ENCODE results near the gene SLC19A1. TPM values are rescaled to one million over a fixed set of nuclear protein-coding genes. Genes with fewer than 3 reads are reported as not detected.
"Not testable (repeated sequence)": the region's sequence is repeated elsewhere in the genome, so short reads cannot be mapped to it uniquely, and the experiment has no call there.

SLC19A1 gene
- total RNA-seq, 1 experiment from 2014 or later = 25.5 TPM

GRCh38 chr21:45528028-45528705 lies 14.1 kb downstream of the SLC19A1 start:
- no peak for DNase-seq (ENCODE audit: low read depth)
- in situ Hi-C loops (cut with HindIII; ENCODE audit: low pct_unique_long_range_greater_than_20kb, low sequenced_read_pairs) = no loop called here

GRCh38 chr21:45527151-45527999 lies 14.9 kb downstream of the SLC19A1 start:
- DNase-seq (ENCODE audit: low read depth) = peak; percentile 53
- in situ Hi-C loops (cut with HindIII; ENCODE audit: low pct_unique_long_range_greater_than_20kb, low sequenced_read_pairs) = not testable (repeated sequence)

DNA sequence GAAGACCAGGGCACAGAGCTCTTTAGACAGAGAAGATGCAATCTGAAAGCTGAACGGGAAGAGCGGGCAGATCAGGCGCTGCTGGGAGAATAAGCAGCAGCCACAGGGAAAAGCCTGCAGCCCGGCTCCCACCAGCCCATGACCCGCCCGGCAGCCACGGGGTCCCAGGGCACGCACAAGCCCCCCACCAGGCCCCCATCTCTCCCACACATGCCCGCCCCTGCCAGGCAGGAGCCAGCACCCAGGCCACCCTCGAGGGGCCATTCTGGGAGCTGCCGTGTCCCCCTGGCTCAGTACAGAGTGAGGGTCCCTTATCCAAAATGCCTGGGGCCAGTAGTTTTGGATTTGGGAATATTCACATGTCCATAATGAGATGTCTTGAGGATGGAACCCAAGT lies 16.3 kb downstream of the SLC19A1 start:
- DNase-seq (ENCODE audit: low read depth) = no peak
- in situ Hi-C loops (cut with HindIII; ENCODE audit: low pct_unique_long_range_greater_than_20kb, low sequenced_read_pairs) = no loop called here

DNA sequence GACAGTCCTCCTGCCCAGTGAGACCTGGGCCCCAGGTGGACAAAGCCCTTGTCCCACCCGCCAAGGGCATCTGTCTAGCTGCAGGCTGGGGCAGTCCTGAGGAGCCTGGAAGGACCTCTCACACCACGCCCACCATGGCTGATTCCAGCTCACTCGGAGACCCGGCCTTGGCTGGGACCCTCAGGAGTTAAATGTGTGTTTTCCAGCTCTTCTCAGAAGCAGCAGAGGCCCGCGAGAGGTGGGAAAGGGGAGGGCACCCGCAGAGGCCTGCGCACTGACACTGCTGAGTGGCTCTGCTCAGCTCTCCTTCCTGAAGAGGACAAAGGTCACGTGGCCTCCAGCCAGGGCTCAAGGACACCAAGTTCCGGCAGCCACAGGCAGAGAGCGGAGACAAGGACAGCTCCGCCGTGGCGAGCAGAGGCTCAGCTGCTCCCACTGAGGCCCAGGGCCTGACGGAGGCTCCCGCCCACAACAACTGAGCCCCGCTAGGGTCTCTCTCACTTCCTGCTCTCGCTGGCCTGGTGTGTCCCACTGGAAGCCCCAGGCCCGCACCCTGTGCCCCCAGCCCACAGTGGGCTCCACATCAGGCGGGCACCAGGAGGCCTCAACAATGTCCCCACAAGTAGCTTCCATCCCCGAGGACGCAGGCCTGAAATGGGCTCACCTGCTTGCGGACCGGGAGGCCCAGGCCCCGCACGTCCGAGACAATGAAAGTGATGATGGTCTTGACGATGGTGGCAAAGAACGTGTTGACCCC lies 16.9 kb downstream of the SLC19A1 start:
- in situ Hi-C loops (cut with HindIII; ENCODE audit: low pct_unique_long_range_greater_than_20kb, low sequenced_read_pairs) = no loop called here
- no peak for DNase-seq (ENCODE audit: low read depth)

GRCh38 chr21:45524756-45525152 lies 17.5 kb downstream of the SLC19A1 start:
- in situ Hi-C loops (cut with HindIII; ENCODE audit: low pct_unique_long_range_greater_than_20kb, low sequenced_read_pairs) = loop anchor here (25.0 kb wide), 1 partner anchor 187 kb away; no protein-coding TSS in a partner anchor
- no peak for DNase-seq (ENCODE audit: low read depth)

DNA sequence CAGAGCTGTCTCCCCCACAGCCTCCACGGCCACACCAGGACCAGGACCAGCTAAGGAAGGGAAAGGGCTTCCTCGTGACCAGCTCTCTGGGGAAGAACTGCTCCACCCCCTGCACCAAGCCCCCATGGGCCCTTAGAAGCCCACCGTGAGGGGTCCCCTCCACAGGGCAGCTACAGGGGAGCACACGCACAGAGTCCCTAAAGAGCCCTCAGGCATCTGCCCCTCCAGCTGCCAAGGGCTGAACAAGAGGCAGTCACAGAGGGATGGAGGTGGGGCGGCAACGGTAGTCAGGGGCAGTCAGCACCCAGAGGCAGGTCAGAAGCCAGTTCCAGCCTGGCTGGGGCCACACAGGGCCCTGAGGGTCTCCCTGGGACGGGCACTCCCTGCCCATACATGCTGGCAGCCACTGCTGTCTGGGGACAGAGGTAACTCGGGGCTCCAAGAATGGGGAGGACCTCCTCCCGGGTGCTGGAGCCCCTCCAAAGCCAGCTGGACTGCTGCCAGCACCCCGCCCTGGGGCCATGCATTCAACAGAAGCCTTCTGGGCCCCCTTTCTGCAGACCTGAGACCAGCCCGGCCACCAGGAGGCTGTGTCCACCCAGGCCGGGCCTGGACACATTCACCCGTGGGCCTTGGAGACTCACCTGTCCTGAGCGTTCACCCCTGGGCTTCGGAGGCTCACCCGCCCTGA lies 18.7 kb downstream of the SLC19A1 start:
- DNase-seq (ENCODE audit: low read depth) = no peak
- in situ Hi-C loops (cut with HindIII; ENCODE audit: low pct_unique_long_range_greater_than_20kb, low sequenced_read_pairs) = loop anchor here (25.0 kb wide), 1 partner anchor 186 kb away; no protein-coding TSS in a partner anchor

- in situ Hi-C loops (cut with HindIII; ENCODE audit: low pct_unique_long_range_greater_than_20kb, low sequenced_read_pairs) = loop anchor here (25.0 kb wide), 1 partner anchor 186 kb away; no protein-coding TSS in a partner anchor
Observed at GRCh38 chr21:45522986-45523385, 19.3 kb downstream of the SLC19A1 start.

DNA sequence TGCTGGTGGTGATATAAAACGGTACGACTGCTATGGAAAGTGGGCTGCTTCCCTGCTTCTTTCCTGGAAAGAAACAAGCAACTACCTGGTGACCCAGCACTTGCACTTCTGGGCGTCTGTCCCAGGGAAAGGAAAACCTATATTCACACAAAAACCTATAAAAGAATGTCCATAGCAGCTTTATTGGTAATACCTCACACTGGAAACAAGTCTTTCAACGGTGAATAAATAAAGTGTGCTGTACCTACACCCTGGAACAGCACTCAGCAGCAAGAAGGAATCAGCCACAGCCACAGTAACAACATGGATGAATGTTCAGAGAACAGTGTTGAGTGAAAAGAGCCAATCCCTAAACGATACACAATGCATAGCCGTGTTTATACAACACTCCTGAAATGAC lies 19.9 kb downstream of the SLC19A1 start:
- no peak for DNase-seq (ENCODE audit: low read depth)
- in situ Hi-C loops (cut with HindIII; ENCODE audit: low pct_unique_long_range_greater_than_20kb, low sequenced_read_pairs) = loop anchor here (25.0 kb wide), 1 partner anchor 185 kb away; no protein-coding TSS in a partner anchor

More at GRCh38 chr21:45522986-45523385, 19.3 kb downstream of the SLC19A1 start:
- no peak for DNase-seq (ENCODE audit: low read depth)

DNA sequence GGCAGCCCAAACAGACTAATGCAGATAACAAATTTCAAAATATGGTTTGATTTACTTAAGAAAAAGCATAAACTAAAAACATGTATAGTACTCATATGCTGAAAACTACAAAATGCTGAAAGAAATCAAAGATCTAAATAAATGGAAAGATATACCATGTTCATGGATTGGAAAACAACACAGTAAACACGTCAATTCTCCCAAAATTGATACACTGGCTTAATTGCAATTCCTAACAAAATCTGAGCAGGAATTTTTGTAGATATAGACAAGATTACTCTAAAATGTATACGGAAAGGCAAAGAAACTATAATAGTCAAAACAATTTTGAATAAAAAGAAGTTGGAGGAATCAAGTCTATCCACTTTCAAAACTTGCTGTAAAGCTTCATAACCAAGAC lies 21.0 kb downstream of the SLC19A1 start:
- in situ Hi-C loops (cut with HindIII; ENCODE audit: low pct_unique_long_range_greater_than_20kb, low sequenced_read_pairs) = loop anchor here (25.0 kb wide), 1 partner anchor 184 kb away; no protein-coding TSS in a partner anchor
- DNase-seq (ENCODE audit: low read depth) = no peak

GRCh38 chr21:45519182-45519581 lies 23.1 kb downstream of the SLC19A1 start:
- in situ Hi-C loops (cut with HindIII; ENCODE audit: low pct_unique_long_range_greater_than_20kb, low sequenced_read_pairs) = loop anchor here (25.0 kb wide), 1 partner anchor 182 kb away; no protein-coding TSS in a partner anchor
- no peak for DNase-seq (ENCODE audit: low read depth)

- DNase-seq (ENCODE audit: low read depth) = no peak
Observed at GRCh38 chr21:45518742-45519141, 23.5 kb downstream of the SLC19A1 start.

DNA sequence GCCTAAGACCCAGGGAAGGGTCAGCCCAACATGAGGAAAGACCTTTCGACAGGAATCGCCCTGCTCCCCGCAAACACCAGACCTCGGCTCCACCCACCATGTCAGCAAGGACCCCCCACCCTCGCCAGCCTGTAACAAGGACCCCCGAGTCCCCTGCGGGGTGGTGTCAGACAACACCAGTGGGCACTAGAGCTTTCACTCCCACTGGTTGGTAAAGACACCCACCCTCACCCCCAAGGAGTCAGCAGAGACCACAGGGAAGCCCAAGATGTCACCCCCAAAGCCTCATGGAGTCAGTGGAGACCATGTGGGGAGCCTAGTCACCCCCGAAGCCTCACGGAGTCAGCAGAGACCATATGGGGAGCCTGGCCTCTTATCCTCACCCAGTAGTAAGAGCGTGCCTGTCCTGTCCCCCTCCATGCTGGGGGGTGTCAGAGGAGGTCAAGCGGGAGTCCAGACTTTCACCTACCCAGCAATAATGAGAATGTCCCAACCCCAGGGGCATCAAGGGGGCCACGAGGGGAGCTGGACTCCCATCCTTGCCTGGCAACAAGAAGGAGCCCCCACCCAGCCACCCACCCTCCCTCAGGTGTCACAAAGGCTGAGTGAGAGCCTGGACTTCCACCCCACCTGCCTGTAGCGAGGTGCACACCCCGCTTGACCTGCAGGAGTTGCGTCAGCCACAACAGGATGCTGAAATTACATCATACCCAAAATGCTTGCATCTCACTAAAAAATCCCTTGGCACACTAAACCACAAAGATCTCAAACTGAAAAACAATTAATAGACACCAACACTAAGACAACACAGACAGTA lies 24.8 kb downstream of the SLC19A1 start:
- no peak for DNase-seq (ENCODE audit: low read depth)
- in situ Hi-C loops (cut with HindIII; ENCODE audit: low pct_unique_long_range_greater_than_20kb, low sequenced_read_pairs) = loop anchor here (25.0 kb wide), 1 partner anchor 180 kb away; no protein-coding TSS in a partner anchor

More at GRCh38 chr21:45518742-45519141, 23.5 kb downstream of the SLC19A1 start:
- in situ Hi-C loops (cut with HindIII; ENCODE audit: low pct_unique_long_range_greater_than_20kb, low sequenced_read_pairs) = loop anchor here (25.0 kb wide), 1 partner anchor 181 kb away; no protein-coding TSS in a partner anchor

- DNase-seq (ENCODE audit: low read depth) = no peak
- in situ Hi-C loops (cut with HindIII; ENCODE audit: low pct_unique_long_range_greater_than_20kb, low sequenced_read_pairs) = loop anchor here (25.0 kb wide), 1 partner anchor 179 kb away; no protein-coding TSS in a partner anchor
Observed at GRCh38 chr21:45516671-45517151, 25.5 kb downstream of the SLC19A1 start.

- in situ Hi-C loops (cut with HindIII; ENCODE audit: low pct_unique_long_range_greater_than_20kb, low sequenced_read_pairs) = loop anchor here (25.0 kb wide), 1 partner anchor 179 kb away; no protein-coding TSS in a partner anchor
- DNase-seq (ENCODE audit: low read depth) = no peak
Observed at GRCh38 chr21:45516071-45516670, 26.1 kb downstream of the SLC19A1 start.

GRCh38 chr21:45515241-45516061 lies 26.8 kb downstream of the SLC19A1 start:
- in situ Hi-C loops (cut with HindIII; ENCODE audit: low pct_unique_long_range_greater_than_20kb, low sequenced_read_pairs) = loop anchor here (25.0 kb wide), 1 partner anchor 178 kb away; no protein-coding TSS in a partner anchor
- DNase-seq (ENCODE audit: low read depth) = no peak

All from Caki2 (cell line).